ENCODE measurements around the gene SEMA3F. TPM values are rescaled to one million over a fixed set of nuclear protein-coding genes. Genes with fewer than 3 reads are reported as not detected.
A peak's percentile ranks its signal among the peaks of the same experiment; 100 is the strongest.
"Not testable (repeated sequence)": the region's sequence is repeated elsewhere in the genome, so short reads cannot be mapped to it uniquely, and the experiment has no call there.

SEMA3F gene
- total RNA-seq, 1 donor from 2014 or later: 132 TPM

GRCh38 chr3:50211930-50212329 is 56.8 kb downstream of the SEMA3F start:
- no peak for DNase-seq (ENCODE audit: low spot score)

GRCh38 chr3:50212502-50212901 is 57.4 kb downstream of the SEMA3F start:
- DNase-seq (ENCODE audit: low spot score): no peak

- no peak for DNase-seq (ENCODE audit: low spot score)
Observed at GRCh38 chr3:50212971-50213370, 57.8 kb downstream of the SEMA3F start.

GRCh38 chr3:50213373-50213772 is 58.2 kb downstream of the SEMA3F start:
- no peak for DNase-seq (ENCODE audit: low spot score)

GRCh38 chr3:50214824-50215223 is 59.7 kb downstream of the SEMA3F start:
- no peak for DNase-seq (ENCODE audit: low spot score)

- DNase-seq (ENCODE audit: low spot score): no peak
Observed at GRCh38 chr3:50215529-50215928, 60.4 kb downstream of the SEMA3F start.

- DNase-seq (ENCODE audit: low spot score): no peak
Observed at GRCh38 chr3:50217681-50218080, 62.6 kb downstream of the SEMA3F start.

GRCh38 chr3:50218448-50218847 is 63.3 kb downstream of the SEMA3F start:
- DNase-seq (ENCODE audit: low spot score): no peak

GRCh38 chr3:50219285-50219684 is 64.2 kb downstream of the SEMA3F start:
- no peak for DNase-seq (ENCODE audit: low spot score)

- DNase-seq (ENCODE audit: low spot score): no peak
Observed at GRCh38 chr3:50220109-50220508, 65.0 kb downstream of the SEMA3F start.

- DNase-seq (ENCODE audit: low spot score): no peak
Observed at GRCh38 chr3:50221051-50221410, 65.9 kb downstream of the SEMA3F start.

- no peak for DNase-seq (ENCODE audit: low spot score)
Observed at GRCh38 chr3:50221411-50222168, 66.5 kb downstream of the SEMA3F start.

- no peak for DNase-seq (ENCODE audit: low spot score)
Observed at GRCh38 chr3:50222169-50222528, 67.0 kb downstream of the SEMA3F start.

- no peak for DNase-seq (ENCODE audit: low spot score)
Observed at GRCh38 chr3:50224639-50225038, 69.5 kb downstream of the SEMA3F start.

GRCh38 chr3:50226888-50227389 is 71.8 kb downstream of the SEMA3F start:
- DNase-seq (ENCODE audit: low spot score): peak; percentile 66

- DNase-seq (ENCODE audit: low spot score): peak; percentile 92
Observed at GRCh38 chr3:50227390-50228183, 72.5 kb downstream of the SEMA3F start.

- not testable (repeated sequence) for DNase-seq (ENCODE audit: low spot score)
Observed at GRCh38 chr3:50228184-50228763, 73.2 kb downstream of the SEMA3F start.

GRCh38 chr3:50229490-50229889 is 74.4 kb downstream of the SEMA3F start:
- no peak for DNase-seq (ENCODE audit: low spot score)

- DNase-seq (ENCODE audit: low spot score): no peak
Observed at GRCh38 chr3:50230104-50230793, 75.1 kb downstream of the SEMA3F start.

- DNase-seq (ENCODE audit: low spot score): no peak
Observed at GRCh38 chr3:50230794-50231125, 75.6 kb downstream of the SEMA3F start.

GRCh38 chr3:50231581-50231980 is 76.5 kb downstream of the SEMA3F start:
- no peak for DNase-seq (ENCODE audit: low spot score)

- no peak for DNase-seq (ENCODE audit: low spot score)
Observed at GRCh38 chr3:50232303-50232702, 77.2 kb downstream of the SEMA3F start.
